Bronchial epithelial cell (primary cell): ENCODE measurements around the gene RHBDF1. TPM values are rescaled to one million over a fixed set of nuclear protein-coding genes. Genes with fewer than 3 reads are reported as not detected.

Experiments
- DNase-seq: peaks from one replicate; pipeline ENCODE4 v3.0.0-alpha.2; 2010; ENCODE audit warnings: low read depth
- FAIRE-seq: peaks from 2 replicates; lab custom pipeline; 2011; peaks lifted over from hg19 to GRCh38; lab: Jason Lieb, UNC
- H3K27me3 ChIP-seq: 2 replicates; pipeline ENCODE4 v1.5.1; 2011; ENCODE audit warnings: low read length; ENCODE audit not compliant: control insufficient read depth, insufficient read depth
- H3K36me3 ChIP-seq: 2 replicates; pipeline ENCODE4 v1.5.1; 2011; ENCODE audit warnings: low read length; ENCODE audit not compliant: control insufficient read depth, insufficient read depth
- H3K4me3 ChIP-seq: 2 replicates; pipeline ENCODE4 v1.5.1; 2011; ENCODE audit warnings: mild to moderate bottlenecking, low read depth, low read length, control low read depth
- CTCF ChIP-seq: IDR thresholded peaks from 2 replicates; pipeline ENCODE4 v1.5.1; 2011; ENCODE audit warnings: mild to moderate bottlenecking, moderate library complexity, low read length, control low read depth, inconsistent platforms; ENCODE audit not compliant: insufficient read depth, severe bottlenecking
- total RNA-seq: library from RNA; depleted of rRNA; stranded (reverse); fragments of >200 nt; gene quantifications from 2 replicates; pipeline ENCODE4 v1.2.1, GENCODE V29; 2014

The RHBDF1 gene
- total RNA-seq, 1 donor from 2014 or later, result 10.3 TPM

GRCh38 chr16:91484-91883 is 19.1 kb upstream of the RHBDF1 start:
- FAIRE-seq (no peak), DNase-seq (no peak)
- Histone ChIP-seq H3K36me3 (peaks cover 38% of the 10 kb centered on the region), H3K27me3 (no peaks in the 10 kb centered on the region), H3K4me3 (no peak overlapping the region)
- no peak for TF ChIP-seq CTCF

DNA sequence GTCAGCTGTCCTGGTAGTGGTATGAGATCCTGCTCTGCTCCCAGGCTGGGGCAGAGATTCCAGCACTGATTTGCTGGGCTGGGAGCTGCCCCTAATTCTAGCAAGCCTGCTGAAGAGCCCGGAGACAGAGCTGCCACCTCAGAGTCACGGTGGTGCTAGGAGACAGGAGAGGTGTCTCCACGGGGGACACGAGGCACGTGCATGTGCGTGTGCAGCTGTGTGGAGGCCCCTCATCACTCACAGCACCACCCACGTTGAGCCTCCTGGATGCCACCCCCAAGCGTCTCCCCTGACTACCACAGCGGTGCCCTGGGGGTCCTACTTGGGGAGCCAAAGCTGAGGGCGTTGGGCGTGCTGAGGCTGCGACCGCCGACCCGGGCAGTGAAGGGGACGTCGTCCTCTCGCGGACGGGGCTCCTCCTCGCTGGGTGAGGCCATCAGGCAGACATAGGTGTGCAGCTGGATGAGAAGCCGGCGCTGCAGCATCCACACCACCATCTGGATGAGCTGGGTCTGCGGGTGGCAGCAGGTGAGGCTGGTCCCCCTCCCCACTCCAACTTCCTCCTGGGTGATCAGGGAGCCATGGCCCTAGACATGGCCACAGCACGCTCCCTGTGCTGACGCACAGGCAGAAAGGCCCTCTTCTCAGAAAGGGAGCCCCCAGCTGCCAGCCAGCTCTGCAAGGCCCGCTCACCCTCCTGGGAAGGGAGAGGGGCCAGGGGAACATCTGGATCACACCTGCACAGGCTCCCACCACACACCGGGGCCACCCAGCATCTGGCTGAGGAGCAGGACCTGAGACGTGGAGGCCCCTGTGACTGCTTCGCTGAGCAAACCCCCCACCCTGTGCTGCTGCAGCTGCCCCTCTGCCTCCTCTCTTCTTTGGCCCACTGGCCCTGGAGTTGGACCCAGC is 17.2 kb upstream of the RHBDF1 start:
- FAIRE-seq (peak; percentile 18), DNase-seq (no peak)
- Histone ChIP-seq H3K4me3 (no peak overlapping the region), H3K27me3 (no peaks in the 10 kb centered on the region), H3K36me3 (peaks cover 38% of the 10 kb centered on the region)
- no peak for TF ChIP-seq CTCF

- peaks cover 40% of the 10 kb centered on the region for H3K36me3 ChIP-seq
- FAIRE-seq (no peak), DNase-seq (no peak)
- H3K27me3 ChIP-seq, result no peaks in the 10 kb centered on the region
- TF ChIP-seq CTCF, result no peak
- no peak overlapping the region for H3K4me3 ChIP-seq
Observed at GRCh38 chr16:88613-89012, 16.2 kb upstream of the RHBDF1 start.

DNA sequence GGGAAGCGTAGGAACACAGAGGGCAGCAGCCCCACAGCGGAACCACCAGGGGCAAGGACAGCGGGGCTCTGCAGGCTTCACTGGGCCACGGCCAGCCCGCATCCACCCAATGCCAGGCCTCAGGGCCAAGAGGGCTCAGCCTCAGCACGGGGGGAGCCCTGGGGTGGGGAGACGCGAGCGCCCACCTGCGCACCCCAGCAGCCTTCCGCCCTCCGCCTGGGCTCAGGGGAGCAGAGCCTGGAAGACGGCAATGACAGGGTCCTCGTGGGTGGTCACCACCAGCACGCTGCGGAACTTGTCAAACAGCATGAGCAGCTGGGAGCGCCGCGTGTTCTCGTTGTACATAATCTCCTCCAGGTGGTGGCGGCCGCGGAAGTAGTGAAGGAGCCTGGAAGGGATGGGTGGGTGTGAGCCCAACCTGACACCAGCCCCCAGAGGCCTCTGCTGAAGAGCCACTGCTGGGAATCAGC is 14.1 kb upstream of the RHBDF1 start:
- no peak for TF ChIP-seq CTCF
- Histone ChIP-seq H3K4me3 (no peak overlapping the region), H3K36me3 (peaks cover 31% of the 10 kb centered on the region), H3K27me3 (no peaks in the 10 kb centered on the region)
- FAIRE-seq (no peak), DNase-seq (no peak)

DNA sequence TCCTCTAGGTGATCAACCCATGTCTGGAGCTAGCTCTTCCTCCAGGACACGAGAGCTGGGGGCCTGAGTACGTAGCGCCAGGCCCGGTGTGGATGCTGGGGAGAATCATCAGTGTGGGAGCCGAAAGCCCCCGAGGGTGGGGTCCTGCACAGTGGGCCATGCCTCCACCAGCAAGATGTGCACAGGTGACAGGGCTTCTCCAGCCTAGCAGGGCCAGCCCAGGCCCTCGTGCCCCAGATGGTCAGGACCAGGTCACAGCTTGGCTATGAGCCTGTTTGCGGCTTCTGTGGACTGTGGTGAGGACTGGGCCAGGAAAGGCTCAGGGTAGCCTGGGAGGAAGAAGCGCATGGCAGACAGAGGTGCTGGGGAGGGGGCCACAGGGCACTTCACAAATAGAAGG is 13.4 kb upstream of the RHBDF1 start:
- no peak for DNase-seq
- Histone ChIP-seq H3K4me3 (no peak overlapping the region), H3K36me3 (peaks cover 31% of the 10 kb centered on the region), H3K27me3 (no peaks in the 10 kb centered on the region)
- no peak for TF ChIP-seq CTCF
- peak; percentile 50 for FAIRE-seq
